Ishikawa (cell line): ENCODE results near the gene LPP.

Source experiments
- CEBPB ChIP-seq: IDR thresholded peaks from 2 replicates; pipeline ENCODE4 v1.6.1; 2012
- CREB1 ChIP-seq: IDR thresholded peaks from 2 replicates; pipeline ENCODE4 v1.6.1; 2012; ENCODE audit warnings: low read depth
- EGR1 ChIP-seq: IDR thresholded peaks from 2 replicates; pipeline ENCODE4 v1.6.1; 2012
- EP300 ChIP-seq: IDR thresholded peaks from 2 replicates; pipeline ENCODE4 v1.6.1; 2012; ENCODE audit warnings: borderline replicate concordance
- FOXM1 ChIP-seq: IDR thresholded peaks from 2 replicates; pipeline ENCODE4 v1.6.1; 2012; ENCODE audit warnings: low read depth, borderline replicate concordance
- MAX ChIP-seq: IDR thresholded peaks from 2 replicates; pipeline ENCODE4 v1.6.1; 2012
- NFIC ChIP-seq: IDR thresholded peaks from 2 replicates; pipeline ENCODE4 v1.6.1; 2012
- RAD21 ChIP-seq: IDR thresholded peaks from 2 replicates; pipeline ENCODE4 v1.6.1; 2012; ENCODE audit warnings: low read depth
- REST ChIP-seq: IDR thresholded peaks from 2 replicates; pipeline ENCODE4 v1.6.1; 2012; ENCODE audit warnings: low read depth, mild to moderate bottlenecking
- TAF1 ChIP-seq: IDR thresholded peaks from 2 replicates; pipeline ENCODE4 v1.6.1; 2012; ENCODE audit warnings: low read depth, mild to moderate bottlenecking
- TCF12 ChIP-seq: IDR thresholded peaks from 2 replicates; pipeline ENCODE4 v1.6.1; 2012; ENCODE audit warnings: low read depth
- TEAD4 ChIP-seq: IDR thresholded peaks from 2 replicates; pipeline ENCODE4 v1.6.1; 2012
- USF1 ChIP-seq: IDR thresholded peaks from 2 replicates; pipeline ENCODE4 v1.6.1; 2012
- YY1 ChIP-seq: IDR thresholded peaks from 2 replicates; pipeline ENCODE4 v1.6.1; 2012; ENCODE audit warnings: low read depth
- ZBTB7A ChIP-seq: IDR thresholded peaks from 2 replicates; pipeline ENCODE4 v1.6.1; 2012; ENCODE audit warnings: low read depth

The LPP gene

GRCh38 chr3:188677344-188677743, 523.4 kb downstream of the LPP start:
- TF ChIP-seq EGR1 (no peak), FOXM1 (no peak)

- TF ChIP-seq ZBTB7A (no peak), MAX (no peak), USF1 (no peak), TCF12 (no peak), EGR1 (no peak)
Measured at GRCh38 chr3:188680189-188680588, 526.2 kb downstream of the LPP start.

- no peak for TF ChIP-seq EP300
- TF ChIP-seq ZBTB7A: no peak
- no peak for TF ChIP-seq TEAD4
- TF ChIP-seq FOXM1: no peak
Measured at GRCh38 chr3:188680605-188681004, 526.6 kb downstream of the LPP start.

- TF ChIP-seq ZBTB7A (no peak), REST (no peak), YY1 (no peak), EGR1 (no peak), TCF12 (no peak), CEBPB (no peak), EP300 (no peak), NFIC (no peak), CREB1 (no peak), MAX (no peak), RAD21 (no peak), FOXM1 (no peak), TAF1 (no peak), USF1 (no peak), TEAD4 (no peak)
Measured at GRCh38 chr3:188682316-188682715, 528.4 kb downstream of the LPP start.

GRCh38 chr3:188683032-188683521, 529.1 kb downstream of the LPP start:
- TF ChIP-seq TCF12 (no peak), MAX (no peak), RAD21 (no peak), NFIC (no peak)

- TF ChIP-seq MAX (no peak), NFIC (no peak), RAD21 (no peak), TEAD4 (no peak), TAF1 (no peak), EGR1 (no peak), CREB1 (no peak), TCF12 (no peak), EP300 (no peak), CEBPB (no peak), YY1 (no peak), FOXM1 (no peak), ZBTB7A (no peak), REST (no peak), USF1 (no peak)
Measured at GRCh38 chr3:188684276-188684675, 530.3 kb downstream of the LPP start.
